ENCODE results near the gene FUT1. TPM values are rescaled to one million over a fixed set of nuclear protein-coding genes. Genes with fewer than 3 reads are reported as not detected.
"Not testable (repeated sequence)": the region's sequence is repeated elsewhere in the genome, so short reads cannot be mapped to it uniquely, and the experiment has no call there.

The FUT1 gene
- total and polyA plus RNA-seq, 4 experiments from 2014 or later = 0.11 to 0.32 (median 0.22) TPM; not detected in 1

GRCh38 chr19:48795055-48795684 lies 42.7 kb upstream of the FUT1 start:
- H3K27me3 Mint-ChIP-seq = no peaks in the 10 kb centered on the region
- Histone ChIP-seq H3K27ac (ENCODE audit: low read depth, low read length) (peak overlapping the region; percentile 70), H3K4me3 (ENCODE audit: low read length in 2 of 2) (peak overlapping the region; percentile 48 to 78), H3K9me3 (ENCODE audit: control insufficient read depth in 1 of 2, low read length in 2 of 2) (no peaks in the 10 kb centered on the region), H3K36me3 (ENCODE audit: insufficient read depth, low read length) (no peaks in the 10 kb centered on the region), H3K4me1 (ENCODE audit: insufficient read depth, low read length) (peaks cover 5% of the 10 kb centered on the region), H3K27me3 (ENCODE audit: insufficient read depth, low read length) (no peaks in the 10 kb centered on the region)
- ChIA-PET CTCF (ENCODE audit: partially characterized antibody) (interaction anchor here (0.6 to 7.2 kb wide), 31 partner anchors 8 to 310 kb away, joined by 3 to 90 read pairs (median 5); partner anchors contain the start of genes BAX, BCAT2, GYS1 and HSD17B14), POLR2A (ENCODE audit: partially characterized antibody) (interaction anchor here (0.6 to 2.5 kb wide), 16 partner anchors 11 to 176 kb away, joined by 3 to 20 read pairs (median 4); partner anchors contain the start of genes BAX, BCAT2, CA11 and FTL)
- intact Hi-C loops (cut with micrococcal nuclease) = loop anchor here (1.0 to 2.0 kb wide), 6 partner anchors 15 to 198 kb away; partner anchors contain the start of genes CA11, GYS1 and RUVBL2
- H3K36me3 Mint-ChIP-seq = no peaks in the 10 kb centered on the region
- H3K27ac Mint-ChIP-seq = peak overlapping the region; percentile 64 to 97 (median 96)
- peak; percentile 86 to 87 (median 86) for DNase-seq
- no peaks in the 10 kb centered on the region for H3K9me3 Mint-ChIP-seq
- peak overlapping the region; percentile 94 to 98 (median 95) for H3K4me3 Mint-ChIP-seq
- peaks cover 4 to 16% (median 6%) of the 10 kb centered on the region in 4 donors for H3K4me1 Mint-ChIP-seq

GRCh38 chr19:48794291-48794690 lies 41.9 kb upstream of the FUT1 start:
- Mint-ChIP-seq H3K36me3 (no peaks in the 10 kb centered on the region), H3K4me3 (peak overlapping the region in 4 of 8 donors; percentile 49 to 95 (median 83)), H3K9me3 (no peaks in the 10 kb centered on the region), H3K4me1 (peaks cover 4 to 16% (median 6%) of the 10 kb centered on the region in 4 donors), H3K27me3 (no peaks in the 10 kb centered on the region), H3K27ac (peak overlapping the region in 4 of 7 donors; percentile 29 to 96 (median 66))
- intact Hi-C loops (cut with micrococcal nuclease) = loop anchor here (2.0 kb wide), 1 partner anchor 147 kb away; the partner anchor contains the start of gene CA11
- CTCF ChIA-PET (ENCODE audit: partially characterized antibody) = interaction anchor here (0.7 to 7.2 kb wide), 11 partner anchors 9 to 1117 kb away, joined by 3 to 90 read pairs (median 14); partner anchors contain the start of genes GYS1, HSD17B14 and RUVBL2
- no peak for DNase-seq
- Histone ChIP-seq H3K27ac (ENCODE audit: low read depth, low read length) (no peak overlapping the region), H3K36me3 (ENCODE audit: insufficient read depth, low read length) (no peaks in the 10 kb centered on the region), H3K27me3 (ENCODE audit: insufficient read depth, low read length) (no peaks in the 10 kb centered on the region), H3K9me3 (ENCODE audit: control insufficient read depth in 1 of 2, low read length in 2 of 2) (no peaks in the 10 kb centered on the region), H3K4me3 (ENCODE audit: low read length in 2 of 2) (no peak overlapping the region), H3K4me1 (ENCODE audit: insufficient read depth, low read length) (peaks cover 5% of the 10 kb centered on the region)
- POLR2A ChIA-PET (ENCODE audit: partially characterized antibody) = interaction anchor here (1.6 to 2.5 kb wide), 4 partner anchors 16 to 149 kb away, joined by 3 to 13 read pairs (median 11); partner anchors contain the start of genes BCAT2 and CA11

GRCh38 chr19:48793271-48793670 lies 40.8 kb upstream of the FUT1 start:
- POLR2A ChIA-PET (ENCODE audit: partially characterized antibody) = no interaction called here
- intact Hi-C loops (cut with micrococcal nuclease) = no loop called here
- Histone ChIP-seq H3K36me3 (ENCODE audit: insufficient read depth, low read length) (no peaks in the 10 kb centered on the region), H3K4me1 (ENCODE audit: insufficient read depth, low read length) (peaks cover 5% of the 10 kb centered on the region), H3K27ac (ENCODE audit: low read depth, low read length) (no peak overlapping the region), H3K9me3 (ENCODE audit: control insufficient read depth in 1 of 2, low read length in 2 of 2) (no peaks in the 10 kb centered on the region), H3K27me3 (ENCODE audit: insufficient read depth, low read length) (no peaks in the 10 kb centered on the region), H3K4me3 (ENCODE audit: low read length in 2 of 2) (no peak overlapping the region)
- DNase-seq = no peak
- Mint-ChIP-seq H3K27ac (no peak overlapping the region), H3K9me3 (no peaks in the 10 kb centered on the region), H3K4me1 (peaks cover 4 to 16% (median 6%) of the 10 kb centered on the region in 4 donors), H3K27me3 (no peaks in the 10 kb centered on the region), H3K36me3 (no peaks in the 10 kb centered on the region), H3K4me3 (peak overlapping the region in 1 of 8 donors; percentile 21)
- CTCF ChIA-PET (ENCODE audit: partially characterized antibody) = interaction anchor here (0.6 to 7.2 kb wide), 7 partner anchors 32 to 1118 kb away, joined by 3 to 90 read pairs (median 14); partner anchors contain the start of gene HSD17B14

DNA sequence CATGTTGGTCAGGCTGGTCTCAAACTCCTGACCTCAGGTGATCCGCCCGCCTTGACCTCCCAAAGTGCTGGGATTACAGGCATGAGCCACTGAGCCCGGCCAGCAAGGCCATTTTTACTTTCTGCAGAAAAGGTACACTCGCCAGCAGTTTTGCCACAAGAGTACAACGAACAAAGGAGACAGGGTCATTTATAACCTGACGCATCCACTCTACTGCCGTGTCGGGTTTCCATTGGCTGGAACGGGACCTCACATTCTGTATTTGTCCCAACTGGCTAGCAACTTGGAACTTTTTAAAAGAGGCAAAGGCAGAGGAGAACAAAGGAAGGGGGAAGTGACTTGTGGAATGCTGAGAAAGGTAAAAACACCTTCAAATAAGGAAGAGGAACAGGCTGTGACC lies 34.9 kb upstream of the FUT1 start:
- H3K36me3 Mint-ChIP-seq; H3K36me3 ChIP-seq (ENCODE audit: insufficient read depth, low read length); H3K4me3 ChIP-seq (ENCODE audit: low read length in 2 of 2); H3K27ac Mint-ChIP-seq; H3K4me3 Mint-ChIP-seq; intact Hi-C loops (cut with micrococcal nuclease); H3K9me3 ChIP-seq (ENCODE audit: control insufficient read depth in 1 of 2, low read length in 2 of 2); H3K4me1 Mint-ChIP-seq; DNase-seq; H3K9me3 Mint-ChIP-seq; H3K27me3 ChIP-seq (ENCODE audit: insufficient read depth, low read length); H3K4me1 ChIP-seq (ENCODE audit: insufficient read depth, low read length); H3K27ac ChIP-seq (ENCODE audit: low read depth, low read length): not testable (repeated sequence)
- POLR2A ChIA-PET (ENCODE audit: partially characterized antibody) = interaction anchor here (1.3 kb wide), 2 partner anchors 49 to 55 kb away, joined by 4 to 6 read pairs; partner anchors contain the start of gene HSD17B14
- H3K27me3 Mint-ChIP-seq = peaks cover 7 to 13% of the 10 kb centered on the region in 2 donors
- CTCF ChIA-PET (ENCODE audit: partially characterized antibody) = interaction anchor here (0.6 to 6.3 kb wide), 22 partner anchors 8 to 1690 kb away, joined by 3 to 140 read pairs (median 5); partner anchors contain the start of genes BCAT2, CA11, GYS1 and HSD17B14

DNA sequence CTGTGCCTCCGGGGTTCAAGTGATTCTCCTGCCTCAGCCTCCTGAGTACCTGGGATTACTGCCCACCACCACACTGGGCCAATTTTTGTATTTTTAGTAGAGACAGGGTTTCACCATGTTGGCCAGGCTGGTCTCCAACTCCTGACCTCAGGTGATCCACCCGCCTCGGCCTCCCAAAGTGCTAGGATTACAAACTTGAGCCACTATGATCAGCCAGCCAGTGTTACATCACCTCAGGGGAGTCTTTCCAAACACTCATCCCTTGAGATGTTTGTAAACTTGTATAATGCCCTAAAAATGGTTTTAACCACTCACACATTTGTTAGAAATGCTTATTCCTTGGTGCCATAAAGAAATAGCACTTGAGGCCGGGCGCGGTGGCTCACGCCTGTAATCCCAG lies 34.0 kb upstream of the FUT1 start:
- DNase-seq; H3K27me3 ChIP-seq (ENCODE audit: insufficient read depth, low read length); H3K36me3 ChIP-seq (ENCODE audit: insufficient read depth, low read length); H3K4me3 ChIP-seq (ENCODE audit: low read length in 2 of 2); intact Hi-C loops (cut with micrococcal nuclease); H3K4me1 ChIP-seq (ENCODE audit: insufficient read depth, low read length); H3K4me3 Mint-ChIP-seq; H3K9me3 Mint-ChIP-seq; H3K4me1 Mint-ChIP-seq; POLR2A ChIA-PET (ENCODE audit: partially characterized antibody); H3K36me3 Mint-ChIP-seq; H3K9me3 ChIP-seq (ENCODE audit: control insufficient read depth in 1 of 2, low read length in 2 of 2); H3K27ac ChIP-seq (ENCODE audit: low read depth, low read length); H3K27ac Mint-ChIP-seq: not testable (repeated sequence)
- peaks cover 10 to 14% of the 10 kb centered on the region in 2 donors for H3K27me3 Mint-ChIP-seq
- CTCF ChIA-PET (ENCODE audit: partially characterized antibody) = interaction anchor here (0.8 to 6.3 kb wide), 6 partner anchors 9 to 207 kb away, joined by 3 to 140 read pairs (median 15); partner anchors contain the start of genes GYS1, HSD17B14 and RUVBL2

DNA sequence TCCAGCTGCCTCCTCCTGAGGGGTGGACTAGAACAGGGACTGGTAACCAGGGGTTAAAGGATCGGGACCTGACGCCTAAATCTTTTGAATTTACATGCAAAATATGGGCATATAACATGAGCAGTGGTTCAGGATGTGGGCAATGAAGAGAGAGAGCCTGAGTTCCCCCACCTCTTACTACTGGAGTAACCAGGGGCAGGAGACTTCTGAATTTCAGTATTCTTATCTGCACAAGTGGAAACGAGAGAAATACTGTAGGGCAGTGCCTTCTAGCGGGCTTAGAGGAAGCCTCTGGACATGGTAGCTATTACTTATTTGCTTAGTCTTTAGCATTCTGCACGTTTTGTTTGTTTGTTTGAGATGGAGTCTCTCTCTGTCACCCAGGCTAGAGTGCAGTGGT lies 32.1 kb upstream of the FUT1 start:
- no peaks in the 10 kb centered on the region for H3K9me3 Mint-ChIP-seq
- Histone ChIP-seq H3K4me1 (ENCODE audit: insufficient read depth, low read length) (no peaks in the 10 kb centered on the region), H3K9me3 (ENCODE audit: control insufficient read depth in 1 of 2, low read length in 2 of 2) (no peaks in the 10 kb centered on the region), H3K4me3 (ENCODE audit: low read length in 2 of 2) (no peak overlapping the region), H3K36me3 (ENCODE audit: insufficient read depth, low read length) (no peaks in the 10 kb centered on the region), H3K27ac (ENCODE audit: low read depth, low read length) (no peak overlapping the region), H3K27me3 (ENCODE audit: insufficient read depth, low read length) (no peaks in the 10 kb centered on the region)
- intact Hi-C loops (cut with micrococcal nuclease) = no loop called here
- peaks cover 0 to 5% (median 4%) of the 10 kb centered on the region in 4 donors for H3K4me1 Mint-ChIP-seq
- DNase-seq = no peak
- no peak overlapping the region for H3K27ac Mint-ChIP-seq
- peaks cover 10 to 14% of the 10 kb centered on the region in 2 donors for H3K27me3 Mint-ChIP-seq
- CTCF ChIA-PET (ENCODE audit: partially characterized antibody) = interaction anchor here (0.6 to 3.4 kb wide), 4 partner anchors 10 to 188 kb away, joined by 3 to 17 read pairs (median 6); no protein-coding TSS in a partner anchor
- POLR2A ChIA-PET (ENCODE audit: partially characterized antibody) = no interaction called here
- peak overlapping the region in 1 of 8 donors; percentile 17 for H3K4me3 Mint-ChIP-seq
- H3K36me3 Mint-ChIP-seq = no peaks in the 10 kb centered on the region

All from CD4-positive, alpha-beta memory T cell (primary cell).